HuH-7 (cell line): ENCODE measurements around the gene TNNI3.
"Not testable (repeated sequence)": the region's sequence is repeated elsewhere in the genome, so short reads cannot be mapped to it uniquely, and the experiment has no call there.

Source experiments
- DNase-seq: peaks from one replicate; pipeline ENCODE4 v3.0.0; 2011; ENCODE audit warnings: low spot score

Gene TNNI3

DNA sequence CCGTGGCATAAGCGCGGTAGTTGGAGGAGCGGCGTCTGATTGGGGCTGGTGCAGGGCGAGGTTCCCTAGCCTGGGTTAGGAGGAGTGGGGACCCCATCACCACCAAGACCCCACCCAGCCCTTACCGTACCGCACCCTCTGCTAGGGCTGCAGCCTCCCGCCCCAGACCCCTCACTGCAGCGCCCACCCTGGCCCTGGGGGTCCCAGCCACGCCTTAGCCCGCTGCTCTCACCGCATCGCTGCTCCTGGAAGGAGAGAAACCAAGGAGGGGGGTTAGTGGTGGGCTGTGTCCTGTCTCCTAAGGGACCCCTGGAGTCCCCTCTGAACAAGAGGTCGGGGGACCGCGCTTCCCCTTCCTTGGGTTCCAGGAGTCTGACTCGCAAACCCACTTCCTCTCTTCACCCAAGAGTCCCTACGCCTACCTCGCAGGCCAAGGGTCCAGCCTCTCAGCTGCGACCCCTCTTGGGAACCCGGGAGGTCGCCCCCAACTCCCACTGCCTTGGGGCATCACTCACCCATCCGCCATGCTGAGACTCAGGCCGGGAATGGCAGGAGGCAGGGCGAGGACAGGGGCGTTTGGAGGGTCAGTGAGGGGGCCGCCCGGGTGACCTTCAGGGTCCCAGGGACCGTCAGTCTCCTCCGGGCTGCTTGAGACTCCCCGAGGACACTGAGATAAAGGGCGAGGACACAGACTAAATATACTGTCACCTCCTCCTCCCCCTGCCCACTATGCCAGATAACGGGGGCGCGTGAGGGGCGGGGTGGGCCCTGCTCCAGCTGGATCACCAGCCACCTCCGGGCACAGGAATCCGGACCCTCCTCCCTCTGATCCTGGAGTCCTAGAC lies at the start of gene TNNI3:
Gene TNNI3 (minus strand): TSS at position 669 of the 845 bp plus-strand sequence. CDS start 143 bp downstream, at position 526.
- no peak for DNase-seq

DNA sequence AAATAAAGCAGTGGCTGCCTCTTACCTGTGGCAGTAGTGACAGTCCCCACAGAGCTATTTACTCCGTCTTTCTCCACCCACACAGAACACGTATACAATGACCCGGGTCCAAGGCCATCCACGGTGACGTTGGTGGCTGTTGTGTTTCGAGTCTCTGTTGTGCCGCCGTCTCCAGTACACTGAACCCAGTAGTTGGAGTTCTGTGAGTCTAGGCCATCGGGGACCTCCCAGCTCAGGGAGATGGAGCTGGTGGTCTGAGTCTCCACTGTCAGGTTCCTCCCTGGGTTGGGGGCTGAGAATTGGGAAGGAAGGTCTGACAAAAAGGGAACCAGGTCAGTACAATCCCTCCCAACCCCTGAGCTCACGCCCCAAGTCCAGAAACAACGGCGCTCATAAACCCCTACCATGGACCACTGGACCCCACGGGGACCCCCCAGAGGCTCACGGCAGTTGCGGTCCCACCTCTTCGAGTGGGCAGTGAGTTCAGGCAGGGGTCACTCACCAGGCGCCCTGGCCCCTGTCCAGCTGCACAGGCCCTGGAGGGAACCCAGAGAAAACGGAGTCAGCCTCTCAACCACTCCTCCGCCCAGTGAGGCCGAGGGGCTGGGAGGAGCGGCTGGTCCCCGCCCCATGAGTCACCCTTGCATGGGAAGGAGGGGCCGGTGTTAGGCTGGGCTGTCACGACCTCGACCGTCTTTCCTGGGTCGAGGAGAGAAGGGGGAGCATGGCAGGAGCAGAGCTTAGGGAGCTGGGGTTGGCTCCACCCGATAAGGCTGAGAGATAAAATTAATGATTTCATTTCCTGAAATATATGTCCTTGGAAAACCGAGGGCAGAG lies 49.4 kb upstream of the TNNI3 start:
- peak; percentile 94 for DNase-seq

DNA sequence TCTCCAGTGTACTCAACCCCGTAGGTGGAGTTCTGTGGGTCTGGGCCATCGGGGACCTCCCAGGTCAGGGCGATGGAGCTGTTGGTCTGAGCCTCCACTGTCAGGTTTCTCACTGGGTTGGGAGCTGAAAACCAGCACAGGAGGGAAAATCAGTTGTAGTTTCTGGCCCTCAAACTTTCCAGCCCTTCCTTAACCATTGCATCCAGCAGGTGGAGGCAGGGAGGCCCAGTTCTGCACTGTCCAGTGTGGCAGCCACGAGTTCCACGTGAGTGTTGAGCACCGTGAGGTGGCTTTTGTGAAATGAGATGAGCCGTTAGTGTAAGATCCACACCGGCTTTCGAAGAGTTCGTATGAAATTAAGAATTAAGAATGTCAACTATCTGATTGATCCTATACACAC lies 44.7 kb upstream of the TNNI3 start:
- not testable (repeated sequence) for DNase-seq

DNA sequence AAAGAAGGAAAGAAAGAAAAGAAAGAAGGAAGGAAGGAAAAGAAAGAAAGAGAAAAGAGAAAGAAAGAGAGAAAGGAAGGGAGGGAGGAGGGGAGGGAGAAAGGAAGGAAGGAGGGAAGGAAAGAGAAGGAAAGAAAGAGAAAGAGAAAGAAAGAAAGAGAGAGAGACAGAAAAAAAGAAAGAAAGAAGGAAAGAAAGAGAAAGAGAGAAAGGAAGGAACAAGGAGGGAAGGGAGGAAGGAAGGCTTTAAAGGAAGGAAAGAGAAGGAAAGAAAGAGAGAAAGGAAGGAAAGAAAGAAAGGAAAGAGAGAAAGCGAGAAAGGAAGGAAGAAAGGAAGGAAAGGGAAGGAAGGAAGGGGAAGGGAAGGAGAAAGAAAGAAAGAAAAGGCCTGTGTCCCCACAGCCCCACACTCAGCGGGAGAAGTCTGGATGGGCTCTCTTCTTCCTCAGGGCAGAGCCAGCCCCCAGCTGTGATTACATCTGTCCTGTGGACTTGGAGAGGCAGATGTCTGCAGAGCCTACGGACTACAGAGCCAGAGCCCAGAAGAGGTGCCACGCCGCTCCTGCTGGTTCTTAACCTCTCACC lies 42.2 kb upstream of the TNNI3 start:
- DNase-seq = no peak

DNA sequence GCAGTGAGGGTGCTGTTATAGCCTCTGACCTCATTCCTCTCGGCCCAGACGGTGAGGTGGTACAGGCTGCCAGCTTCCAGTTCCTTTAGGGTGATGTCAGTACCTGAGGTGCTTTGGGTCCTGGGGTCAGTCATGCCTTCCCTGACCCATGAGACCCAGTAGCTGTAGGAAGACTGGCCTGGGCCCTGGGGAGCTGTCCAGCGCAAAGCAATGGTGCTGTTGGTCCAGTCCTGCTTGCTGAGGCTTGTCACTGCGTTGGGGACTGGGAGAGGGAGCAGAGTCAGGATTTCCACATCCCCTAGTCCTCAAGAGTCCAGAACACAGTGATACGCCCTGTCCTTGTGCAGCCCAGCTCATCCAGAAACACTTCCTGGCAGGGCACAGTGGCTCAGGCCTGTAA lies 41.1 kb upstream of the TNNI3 start:
- DNase-seq = no peak

DNA sequence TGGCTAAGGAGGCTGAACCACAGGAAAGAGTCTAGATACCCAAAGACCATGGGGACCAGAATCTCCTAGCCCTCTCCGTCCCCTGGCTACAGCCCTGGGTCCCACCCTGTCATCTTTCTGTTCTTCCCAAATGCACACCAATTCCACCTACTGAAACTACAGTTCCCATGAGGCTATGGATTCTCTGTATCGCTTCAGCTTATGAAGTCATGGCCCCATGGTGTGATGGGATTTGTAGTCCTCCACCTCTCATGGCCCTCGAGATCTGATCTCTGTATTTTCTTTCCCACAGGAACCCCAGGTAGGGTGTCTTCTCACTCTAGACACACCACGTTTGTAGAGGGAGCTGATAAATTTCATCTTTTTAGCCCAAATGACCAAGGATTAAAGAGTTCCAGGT lies 40.0 kb upstream of the TNNI3 start:
- DNase-seq = no peak

DNA sequence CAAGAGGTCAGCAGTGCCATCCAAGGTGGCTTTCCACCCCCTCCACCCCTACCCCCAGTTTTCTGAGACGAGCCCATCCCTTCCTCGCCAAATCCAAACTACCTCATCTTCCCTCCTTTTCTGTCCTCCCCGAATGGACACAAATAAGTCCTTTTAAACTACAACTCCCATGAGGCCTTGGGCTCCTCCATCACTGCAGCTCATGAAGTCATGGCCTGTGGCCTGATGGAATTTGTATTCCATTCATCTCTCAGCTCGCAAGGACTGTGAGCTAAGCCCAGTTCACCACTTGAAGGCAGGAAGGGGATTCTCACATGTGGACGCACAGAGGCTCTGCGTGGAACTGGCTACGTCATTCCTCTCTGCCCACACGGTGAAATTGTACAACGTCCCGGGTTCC lies 39.3 kb upstream of the TNNI3 start:
- DNase-seq = no peak

DNA sequence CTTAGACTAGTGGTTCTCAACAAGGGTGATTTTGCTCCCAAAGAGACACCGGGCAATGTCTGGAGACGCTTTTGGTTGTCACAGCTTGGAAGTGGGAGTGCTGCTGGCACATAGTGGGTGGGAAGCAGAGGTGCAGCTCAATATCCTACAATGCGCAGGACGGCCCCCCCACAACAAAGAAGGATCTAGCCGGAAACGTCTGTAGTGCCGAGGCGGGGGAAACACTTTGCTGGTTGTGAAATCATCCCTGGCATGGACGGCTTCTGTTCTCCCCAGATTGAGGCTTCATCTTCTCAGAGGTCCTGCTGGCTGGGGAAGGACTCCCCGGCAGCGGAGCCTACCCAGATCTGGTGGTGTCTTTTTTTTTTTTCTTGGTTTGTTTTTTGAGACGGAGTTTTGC lies 35.9 kb upstream of the TNNI3 start:
- DNase-seq = no peak

DNA sequence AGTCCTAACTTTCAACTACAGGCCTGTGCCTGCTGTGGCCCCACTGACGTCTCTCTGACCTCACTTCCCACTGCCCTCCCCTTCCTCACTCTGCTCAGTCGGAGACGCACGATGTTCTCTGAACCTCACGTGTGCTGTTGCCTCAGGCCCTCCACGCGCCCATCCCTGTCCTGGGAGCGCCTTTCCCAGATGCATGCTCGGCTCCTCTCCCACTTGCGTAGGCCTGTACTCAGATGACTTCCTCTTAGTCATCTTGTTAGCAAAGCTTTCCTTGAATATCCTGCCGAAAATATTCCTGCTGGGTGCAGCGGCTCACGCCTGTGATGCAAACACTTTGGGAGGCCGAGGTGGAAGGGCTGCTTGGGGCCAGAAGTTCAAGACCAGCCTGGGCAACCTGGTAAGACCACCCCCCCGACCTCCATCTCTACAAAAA lies 31.9 kb upstream of the TNNI3 start:
- DNase-seq = no peak

DNA sequence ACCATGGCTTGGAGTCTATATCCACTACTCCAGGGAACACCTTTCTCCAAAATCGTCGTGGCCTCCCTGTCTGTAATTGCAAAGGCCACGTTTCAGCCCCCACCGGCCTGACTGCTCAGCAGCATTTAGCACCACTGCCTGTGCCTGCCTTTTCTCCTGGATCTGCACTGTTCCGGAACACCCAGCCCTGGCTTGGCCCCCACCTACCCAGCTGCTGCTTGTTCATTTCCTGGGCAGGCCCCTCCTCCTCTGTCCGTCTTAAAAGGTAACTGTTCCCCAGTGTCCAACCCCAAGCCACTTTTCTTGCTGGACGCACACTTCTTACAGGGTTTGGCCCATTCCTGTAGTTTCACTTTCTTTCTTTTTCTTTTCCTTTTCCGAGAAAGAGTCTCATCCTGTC lies 31.1 kb upstream of the TNNI3 start:
- DNase-seq = no peak

DNA sequence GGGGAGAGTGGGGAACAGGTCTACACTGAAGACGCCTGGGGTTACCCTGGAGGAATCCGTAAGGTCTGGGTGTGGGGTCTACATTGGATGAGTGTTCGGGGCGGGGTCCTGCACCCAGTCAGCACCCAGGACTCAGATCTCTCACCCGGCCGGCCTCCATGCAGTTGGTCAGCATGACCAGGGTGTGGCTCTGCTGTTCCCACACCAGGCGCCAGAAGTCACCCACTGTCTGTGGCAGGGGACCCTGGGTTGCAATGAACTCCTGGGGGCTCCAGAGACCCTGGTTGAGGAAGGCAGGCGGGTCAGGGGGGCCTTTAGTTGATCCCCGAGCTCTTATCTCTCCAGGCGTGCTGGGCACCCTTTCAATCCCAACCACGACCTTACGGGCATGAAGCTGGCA lies 28.5 kb upstream of the TNNI3 start:
- no peak for DNase-seq

DNA sequence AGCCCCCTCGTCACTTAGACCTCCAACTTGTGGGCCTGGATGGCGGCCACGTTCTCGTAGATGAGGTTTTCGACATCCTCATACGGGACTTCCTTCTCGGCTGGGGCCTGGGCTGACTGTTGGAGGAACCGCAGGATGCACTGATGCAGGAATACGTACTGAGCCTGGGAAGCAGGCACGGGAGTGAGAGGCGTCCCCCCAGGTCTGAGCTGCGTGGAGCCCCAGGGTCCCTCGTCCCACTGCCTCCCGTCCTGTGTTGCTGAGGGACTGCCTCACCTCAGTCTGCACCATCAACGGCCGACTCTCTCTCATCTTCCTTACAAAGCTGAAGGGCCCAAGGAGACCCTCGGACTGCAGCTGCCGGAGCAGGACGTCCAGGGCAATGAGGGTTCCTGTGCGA lies 24.2 kb upstream of the TNNI3 start:
- no peak for DNase-seq

DNA sequence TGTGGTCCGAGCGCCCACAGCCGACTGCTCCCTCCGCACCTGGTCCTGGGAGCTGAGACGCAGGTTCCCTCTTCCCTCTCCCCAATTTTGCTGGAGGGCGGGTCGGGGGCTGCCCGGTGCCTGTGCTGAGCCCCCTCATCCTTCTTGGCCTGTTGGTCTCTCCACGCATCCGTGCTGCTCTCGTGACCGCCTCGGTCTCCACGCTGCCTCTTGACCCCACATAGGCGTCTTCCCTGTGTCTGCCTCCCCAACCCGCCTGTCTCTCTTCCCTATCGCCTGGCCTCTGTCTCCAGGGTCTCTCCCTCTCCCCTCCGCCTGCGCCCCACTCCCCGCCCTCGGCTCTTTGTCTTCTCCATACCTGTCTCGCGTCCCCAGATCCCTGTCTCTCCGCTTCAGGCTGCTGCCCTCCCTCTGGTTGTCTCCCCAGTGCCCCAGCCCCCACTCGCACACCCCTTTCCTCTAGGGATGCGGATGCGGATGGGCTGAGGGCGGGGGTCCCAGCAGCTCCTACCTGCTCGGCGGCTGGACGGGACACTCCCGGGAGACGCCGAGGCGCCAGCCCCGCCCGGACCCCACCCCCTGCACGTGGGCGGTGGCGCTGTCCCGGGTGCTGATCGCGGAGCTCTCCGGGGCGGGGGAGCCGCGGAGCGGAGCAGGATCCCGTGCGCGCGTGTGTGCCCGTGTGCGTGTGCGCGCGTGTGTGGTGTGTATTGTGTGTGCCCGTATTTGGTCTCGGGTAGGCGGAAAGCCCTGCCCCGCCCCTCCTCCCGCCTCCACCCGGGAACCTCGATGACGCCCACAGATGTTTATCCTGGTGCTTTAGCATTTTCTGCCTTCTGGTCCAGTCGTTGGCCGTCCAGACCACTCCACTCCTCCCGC lies 22.3 kb upstream of the TNNI3 start, which contains the start of gene SYT5:
Gene SYT5 (minus strand): TSS at position 684 of the 879 bp plus-strand sequence. CDS start 1,248 bp downstream, outside the sequence.
- DNase-seq = peak; percentile 78

DNA sequence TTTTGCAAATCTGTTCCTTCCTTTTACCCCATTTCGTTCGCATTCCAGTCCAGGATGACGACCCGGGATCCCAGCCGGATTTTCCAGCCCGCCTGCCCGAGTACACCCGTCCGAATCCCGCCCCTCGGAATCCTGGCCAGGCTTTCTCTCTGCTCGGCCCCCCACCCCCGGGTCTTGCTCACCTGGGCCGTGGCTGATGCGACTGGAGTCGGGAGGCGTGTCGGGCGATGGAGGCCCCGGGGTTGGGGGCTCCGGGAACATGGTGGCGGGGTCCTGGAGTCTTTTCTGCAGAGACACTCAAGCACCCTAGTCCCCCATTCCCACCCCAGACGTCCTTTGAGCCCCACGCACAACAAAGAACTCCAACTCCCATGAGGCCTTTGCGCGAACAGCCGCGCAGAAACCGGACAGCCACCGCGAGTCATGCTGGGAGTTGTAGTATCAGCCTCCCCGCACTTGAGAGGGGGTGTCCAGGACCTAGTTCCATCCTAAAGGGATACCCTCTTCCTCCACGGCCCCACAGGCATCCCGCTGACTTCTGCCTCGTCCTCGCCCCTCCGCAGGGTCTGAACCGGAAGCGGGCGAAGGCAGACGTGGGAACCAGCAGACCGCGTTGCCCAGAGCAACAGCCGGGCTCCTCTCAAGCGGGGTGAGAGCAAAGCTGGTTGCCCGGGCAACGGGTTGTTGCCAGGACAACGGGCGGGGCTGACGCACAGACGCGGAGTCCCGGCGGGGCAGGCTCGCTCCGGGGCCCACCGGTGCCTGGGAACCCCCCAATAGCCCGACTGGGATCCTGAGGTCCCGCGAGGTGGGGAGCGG lies 21.5 kb upstream of the TNNI3 start:
- DNase-seq = peak; percentile 74

DNA sequence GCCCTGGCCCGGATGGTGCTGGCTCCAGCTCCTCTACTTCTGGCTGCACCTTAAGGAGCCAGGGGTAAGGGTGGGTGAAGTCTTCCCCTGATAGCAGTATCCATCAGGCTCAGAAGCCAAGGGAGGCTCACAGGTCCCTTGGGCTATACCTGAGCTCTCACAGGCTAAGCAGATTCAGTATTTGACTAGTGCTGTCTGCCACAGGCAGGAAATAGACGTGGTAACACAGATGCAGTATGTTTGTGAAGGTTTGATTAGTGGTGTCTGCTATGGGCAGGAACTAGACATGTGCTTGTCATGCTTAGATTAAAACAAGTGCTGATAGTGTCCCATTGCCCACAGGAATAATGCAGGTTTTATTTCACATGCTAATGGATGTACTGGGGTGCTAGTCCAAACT lies 18.5 kb upstream of the TNNI3 start:
- no peak for DNase-seq

DNA sequence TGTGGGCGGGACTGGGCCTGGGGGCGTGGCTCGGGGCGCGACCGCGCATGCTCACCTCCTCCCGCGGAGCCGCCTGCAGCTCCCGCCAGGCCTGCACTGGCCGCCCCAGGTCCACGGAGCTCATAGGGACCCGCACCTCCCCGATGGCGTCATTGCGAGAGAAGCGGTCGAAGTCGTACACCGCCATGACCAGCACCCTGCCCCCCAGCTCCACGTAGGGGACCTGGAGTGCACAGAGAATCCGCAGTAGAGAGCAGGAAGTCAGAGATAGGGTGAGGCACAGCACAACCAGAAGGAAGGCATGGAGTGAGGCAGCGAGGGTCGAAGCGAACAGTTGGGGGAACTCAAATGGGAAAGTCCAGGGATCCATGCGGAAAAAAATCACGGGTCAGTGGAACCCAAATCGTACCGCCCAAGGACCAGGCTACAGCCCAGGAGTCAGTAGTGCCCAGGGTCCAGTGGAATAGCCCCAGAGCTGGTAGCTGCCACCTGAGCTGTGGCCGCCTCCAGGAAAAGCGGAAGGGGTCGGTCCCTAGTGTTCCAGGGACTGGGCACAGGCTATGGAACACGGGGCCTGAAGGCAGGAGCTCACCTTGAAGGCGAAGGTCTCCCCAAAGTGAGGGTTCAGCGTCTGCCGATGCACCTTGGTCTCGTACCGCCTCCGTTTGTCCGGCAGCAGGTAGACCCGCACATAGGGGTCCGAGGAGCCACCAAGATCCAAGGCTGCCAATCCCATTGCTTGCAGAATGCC lies 17.8 kb upstream of the TNNI3 start:
- DNase-seq = no peak

DNA sequence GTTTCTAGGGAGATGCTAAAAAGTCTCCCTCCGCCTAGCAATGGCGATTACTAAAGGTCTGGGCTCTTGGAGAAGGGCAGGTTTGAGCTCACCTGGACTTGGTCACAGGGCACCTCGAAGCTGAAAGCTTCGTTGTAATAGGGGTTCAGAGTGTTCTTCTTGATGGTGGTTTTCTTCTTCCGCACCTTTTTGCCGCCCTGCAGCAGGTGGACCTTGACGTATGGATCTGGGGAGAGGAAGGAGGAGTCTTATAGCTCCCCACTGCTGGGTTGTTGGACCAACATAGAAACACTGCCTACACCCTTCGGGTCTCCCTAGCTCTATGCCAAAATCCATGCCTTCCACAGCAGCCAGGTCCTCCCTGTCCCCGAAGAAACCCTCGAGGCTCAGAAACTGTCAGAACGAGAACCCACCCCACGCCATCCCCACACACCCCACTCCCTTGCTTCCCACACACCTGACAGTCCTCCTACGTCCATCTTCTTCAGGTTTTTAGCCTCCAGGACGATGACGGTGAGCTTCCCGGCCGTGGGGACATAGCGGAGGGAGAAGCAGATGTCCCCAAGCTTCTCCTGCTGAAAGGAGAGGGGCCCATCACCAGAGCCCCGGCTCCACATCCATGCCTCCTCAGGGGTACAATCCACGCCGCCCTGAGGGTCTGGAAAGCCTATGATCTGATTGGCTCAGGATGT lies 17.0 kb upstream of the TNNI3 start:
- no peak for DNase-seq

DNA sequence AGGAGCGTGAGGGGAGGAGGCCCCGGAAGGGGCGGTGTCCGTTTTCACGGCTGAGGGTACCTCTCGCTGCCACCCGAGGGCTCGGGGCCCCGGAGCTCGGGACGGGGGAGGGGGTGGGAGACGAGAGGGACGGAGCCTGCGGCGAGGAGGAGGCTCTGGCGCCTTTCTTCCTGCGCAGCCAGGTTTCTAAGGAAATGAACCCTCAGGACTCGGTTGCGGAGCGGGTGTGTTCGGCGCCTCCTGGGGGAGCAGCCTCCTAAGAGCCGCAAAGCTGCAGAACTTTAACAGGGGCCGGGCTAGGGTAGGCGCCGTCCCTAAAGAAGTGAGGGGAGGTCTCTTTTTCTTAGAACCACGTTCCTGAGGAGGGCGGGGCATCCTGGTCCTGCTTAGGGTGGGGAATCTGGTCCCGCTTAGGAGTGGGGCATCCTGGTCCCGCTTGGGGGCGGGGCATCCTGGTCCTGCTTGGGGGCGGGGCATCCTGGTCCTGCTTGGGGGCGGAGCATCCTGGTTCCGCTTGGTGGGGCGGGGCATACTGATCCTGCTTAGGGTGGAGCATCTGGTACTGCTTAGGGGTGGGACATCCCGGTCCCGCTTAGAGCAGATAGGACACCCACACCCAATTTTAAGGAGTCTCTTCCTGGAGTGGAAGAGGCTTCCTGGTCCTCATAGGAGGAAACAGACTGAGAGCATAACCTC lies 16.3 kb upstream of the TNNI3 start:
- peak; percentile 73 for DNase-seq

DNA sequence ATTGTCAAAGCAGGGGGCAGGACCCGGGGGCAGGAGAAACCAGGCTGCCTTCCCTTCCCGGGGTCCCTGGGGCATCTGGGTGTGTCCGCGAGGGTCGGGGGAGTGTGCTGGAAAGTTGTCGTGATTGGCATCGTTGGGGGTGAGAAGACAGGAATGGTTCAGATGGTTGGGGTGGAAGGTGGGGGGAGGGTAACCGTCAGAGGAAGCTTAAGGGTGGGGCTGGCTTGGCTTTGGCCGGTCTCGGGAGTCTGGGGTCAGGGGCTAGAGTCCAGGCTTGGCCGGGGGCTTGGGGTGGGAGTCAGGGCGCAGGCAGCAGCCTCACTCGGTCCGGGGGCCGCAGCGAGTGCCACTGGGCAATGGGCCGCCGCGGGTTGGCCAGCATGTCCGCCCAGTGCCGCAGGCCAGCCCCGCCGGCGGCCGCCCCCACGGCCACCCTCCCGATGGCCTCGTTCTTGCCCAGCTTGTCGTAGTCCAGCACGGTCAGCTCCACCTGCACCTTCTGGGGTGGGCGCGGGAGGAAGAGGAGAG lies 15.7 kb upstream of the TNNI3 start:
- no peak for DNase-seq
